ENCODE data around the gene SLITRK4. TPM values are rescaled to one million over a fixed set of nuclear protein-coding genes. Genes with fewer than 3 reads are reported as not detected.
A peak's percentile ranks its signal among the peaks of the same experiment; 100 is the strongest.

SLITRK4 gene
- total and polyA plus RNA-seq, 7 experiments from 2014 or later, result 0.13 to 2.6 TPM; not detected in 5

DNA sequence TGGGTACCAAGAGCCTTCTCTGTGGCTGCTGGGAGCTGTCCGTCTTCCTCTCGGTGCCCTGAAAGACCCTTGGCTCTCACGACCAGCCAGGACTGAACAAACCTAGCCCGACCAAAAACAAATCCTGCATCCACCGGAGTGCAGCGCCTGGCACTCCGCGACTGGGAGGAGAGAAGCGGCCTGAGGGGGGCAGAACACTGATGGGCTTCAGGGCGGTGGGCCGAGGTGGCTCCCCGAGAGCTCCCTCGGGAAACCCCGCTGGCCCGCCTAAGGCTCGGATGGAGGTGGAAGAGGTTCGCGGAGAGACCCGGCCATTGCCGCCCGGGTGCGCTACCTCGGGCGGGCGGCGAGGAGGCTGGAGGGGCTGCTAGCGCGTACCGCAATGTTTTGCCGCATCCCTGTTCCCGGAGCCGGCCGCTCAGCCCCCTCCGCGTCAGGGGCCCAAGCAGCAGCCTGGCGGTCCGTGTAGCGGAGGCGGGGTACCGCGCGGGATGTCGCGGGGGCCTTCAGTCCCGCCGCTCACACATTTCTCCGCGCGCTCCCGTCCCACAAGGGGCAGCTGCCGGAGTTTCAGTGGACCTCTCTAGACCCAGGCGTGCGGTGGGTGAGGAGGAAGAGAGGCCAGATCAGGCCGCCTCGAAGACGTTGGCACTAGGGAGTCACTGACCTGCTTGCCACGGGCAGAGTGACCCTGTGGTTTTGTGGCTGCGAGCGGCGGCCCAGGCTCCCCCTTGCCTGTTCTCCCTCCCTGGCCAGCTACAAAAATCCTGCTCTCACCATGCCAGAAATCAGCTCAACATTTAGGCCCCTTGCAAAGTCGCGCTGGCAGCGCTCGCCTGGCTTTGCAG is 2.2 kb downstream of the SLITRK4 start:
- Histone ChIP-seq H3K9me3 (ENCODE audit: control insufficient read depth in 2 of 3, low read length in 3 of 3) (no peaks in the 10 kb centered on the region), H3K27me3 (ENCODE audit: control insufficient read depth in 2 of 2, insufficient read depth in 2 of 2, low read length in 2 of 2) (no peaks in the 10 kb centered on the region), H3K4me1 (ENCODE audit: control insufficient read depth in 2 of 2, insufficient read depth in 2 of 2, low read length in 2 of 2) (no peaks in the 10 kb centered on the region), H3K4me3 (ENCODE audit: low read length) (no peak overlapping the region), H3K27ac (ENCODE audit: low read depth, low read length) (no peak overlapping the region), H3K36me3 (ENCODE audit: control insufficient read depth in 2 of 3, insufficient read depth in 3 of 3, low read length in 3 of 3) (no peaks in the 10 kb centered on the region)
- Mint-ChIP-seq H3K9me3 (peaks cover 0 to 9% (median 4%) of the 10 kb centered on the region in 11 donors), H3K27me3 (peaks cover 13 to 19% (median 16%) of the 10 kb centered on the region in 5 donors), H3K4me3 (no peak overlapping the region), H3K27ac (no peak overlapping the region), H3K4me1 (peaks cover 0 to 5% (median 0%) of the 10 kb centered on the region in 7 donors), H3K36me3 (peaks cover 0 to 4% (median 0%) of the 10 kb centered on the region in 5 donors)
- DNase-seq (no peak), ATAC-seq (peak; percentile 16)
- ChIA-PET CTCF (no interaction called here), POLR2A (no interaction called here)
- intact Hi-C loops (cut with micrococcal nuclease), result no loop called here

GRCh38 chrX:143632625-143633410 is 3.1 kb downstream of the SLITRK4 start:
- intact Hi-C loops (cut with micrococcal nuclease), result no loop called here
- ChIA-PET CTCF (no interaction called here), POLR2A (no interaction called here)
- ATAC-seq (peak; percentile 49), DNase-seq (no peak)
- peaks cover 13 to 19% (median 16%) of the 10 kb centered on the region in 5 donors for H3K27me3 Mint-ChIP-seq
- H3K36me3 Mint-ChIP-seq, result peaks cover 0 to 4% (median 0%) of the 10 kb centered on the region in 5 donors
- peaks cover 0 to 9% (median 4%) of the 10 kb centered on the region in 11 donors for H3K9me3 Mint-ChIP-seq
- H3K4me3 Mint-ChIP-seq, result peak overlapping the region in 2 of 10 donors; percentile 14 to 40
- H3K27ac Mint-ChIP-seq, result peak overlapping the region in 1 of 9 donors; percentile 74
- H3K4me1 Mint-ChIP-seq, result peaks cover 0 to 5% (median 0%) of the 10 kb centered on the region in 7 donors
- Histone ChIP-seq H3K9me3 (ENCODE audit: control insufficient read depth in 2 of 3, low read length in 3 of 3) (no peaks in the 10 kb centered on the region), H3K4me1 (ENCODE audit: control insufficient read depth in 2 of 2, insufficient read depth in 2 of 2, low read length in 2 of 2) (no peaks in the 10 kb centered on the region), H3K27ac (ENCODE audit: low read depth, low read length) (no peak overlapping the region), H3K4me3 (ENCODE audit: low read length) (no peak overlapping the region), H3K36me3 (ENCODE audit: control insufficient read depth in 2 of 3, insufficient read depth in 3 of 3, low read length in 3 of 3) (no peaks in the 10 kb centered on the region), H3K27me3 (ENCODE audit: control insufficient read depth in 2 of 2, insufficient read depth in 2 of 2, low read length in 2 of 2) (no peaks in the 10 kb centered on the region)

GRCh38 chrX:143623657-143624056 is 12.2 kb downstream of the SLITRK4 start:
- Histone ChIP-seq H3K27ac (ENCODE audit: low read depth, low read length) (no peak overlapping the region), H3K9me3 (ENCODE audit: control insufficient read depth in 2 of 3, low read length in 3 of 3) (no peaks in the 10 kb centered on the region), H3K4me3 (ENCODE audit: low read length) (no peak overlapping the region), H3K4me1 (ENCODE audit: control insufficient read depth in 2 of 2, insufficient read depth in 2 of 2, low read length in 2 of 2) (no peaks in the 10 kb centered on the region), H3K36me3 (ENCODE audit: control insufficient read depth in 2 of 3, insufficient read depth in 3 of 3, low read length in 3 of 3) (no peaks in the 10 kb centered on the region), H3K27me3 (ENCODE audit: control insufficient read depth in 2 of 2, insufficient read depth in 2 of 2, low read length in 2 of 2) (no peaks in the 10 kb centered on the region)
- Mint-ChIP-seq H3K4me3 (no peak overlapping the region), H3K9me3 (no peaks in the 10 kb centered on the region), H3K27ac (no peak overlapping the region), H3K36me3 (no peaks in the 10 kb centered on the region), H3K27me3 (no peaks in the 10 kb centered on the region), H3K4me1 (no peaks in the 10 kb centered on the region)
- DNase-seq, result no peak
- intact Hi-C loops (cut with micrococcal nuclease), result no loop called here
- ChIA-PET CTCF (no interaction called here), POLR2A (no interaction called here)
- no peak for ATAC-seq

DNA sequence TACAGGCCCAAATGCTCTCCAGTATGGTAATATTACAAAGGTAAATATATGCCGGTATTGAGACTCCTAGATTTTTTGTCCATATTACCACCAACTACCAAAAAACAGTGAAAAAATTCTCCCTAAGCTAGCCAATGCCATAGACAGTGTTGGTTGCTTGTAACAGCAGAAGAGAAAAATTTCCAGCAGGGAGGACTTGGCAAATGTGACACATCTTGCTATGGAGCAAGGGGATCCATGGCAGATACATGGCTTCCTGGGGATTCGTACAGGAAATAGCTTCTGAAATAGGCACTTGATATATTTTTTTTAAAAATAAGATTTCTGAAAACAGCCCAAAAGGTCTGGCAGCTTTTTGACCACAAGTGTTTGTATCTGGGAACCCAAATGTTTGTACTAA is 14.6 kb downstream of the SLITRK4 start:
- no peak for ATAC-seq
- Histone ChIP-seq H3K9me3 (ENCODE audit: control insufficient read depth in 2 of 3, low read length in 3 of 3) (no peaks in the 10 kb centered on the region), H3K4me3 (ENCODE audit: low read length) (no peak overlapping the region), H3K27me3 (ENCODE audit: control insufficient read depth in 2 of 2, insufficient read depth in 2 of 2, low read length in 2 of 2) (no peaks in the 10 kb centered on the region), H3K36me3 (ENCODE audit: control insufficient read depth in 2 of 3, insufficient read depth in 3 of 3, low read length in 3 of 3) (no peaks in the 10 kb centered on the region), H3K4me1 (ENCODE audit: control insufficient read depth in 2 of 2, insufficient read depth in 2 of 2, low read length in 2 of 2) (no peaks in the 10 kb centered on the region), H3K27ac (ENCODE audit: low read depth, low read length) (no peak overlapping the region)
- Mint-ChIP-seq H3K36me3 (no peaks in the 10 kb centered on the region), H3K27ac (no peak overlapping the region), H3K4me1 (no peaks in the 10 kb centered on the region), H3K27me3 (no peaks in the 10 kb centered on the region), H3K4me3 (no peak overlapping the region), H3K9me3 (peaks cover 0 to 2% (median 0%) of the 10 kb centered on the region in 11 donors)
- intact Hi-C loops (cut with micrococcal nuclease), result no loop called here
- ChIA-PET POLR2A (no interaction called here), CTCF (no interaction called here)
- no peak for DNase-seq

- Histone ChIP-seq H3K9me3 (ENCODE audit: control insufficient read depth in 2 of 3, low read length in 3 of 3) (no peaks in the 10 kb centered on the region), H3K27ac (ENCODE audit: low read depth, low read length) (no peak overlapping the region), H3K4me1 (ENCODE audit: control insufficient read depth in 2 of 2, insufficient read depth in 2 of 2, low read length in 2 of 2) (no peaks in the 10 kb centered on the region), H3K27me3 (ENCODE audit: control insufficient read depth in 2 of 2, insufficient read depth in 2 of 2, low read length in 2 of 2) (no peaks in the 10 kb centered on the region), H3K4me3 (ENCODE audit: low read length) (no peak overlapping the region), H3K36me3 (ENCODE audit: control insufficient read depth in 2 of 3, insufficient read depth in 3 of 3, low read length in 3 of 3) (no peaks in the 10 kb centered on the region)
- Mint-ChIP-seq H3K9me3 (peaks cover 0 to 10% (median 0%) of the 10 kb centered on the region in 11 donors), H3K4me3 (no peak overlapping the region), H3K4me1 (no peaks in the 10 kb centered on the region), H3K36me3 (no peaks in the 10 kb centered on the region), H3K27me3 (no peaks in the 10 kb centered on the region), H3K27ac (no peak overlapping the region)
- ATAC-seq (no peak), DNase-seq (no peak)
- CTCF ChIA-PET, result no interaction called here
- POLR2A ChIA-PET, result no interaction called here
- intact Hi-C loops (cut with micrococcal nuclease), result no loop called here
These were observed 20.1 kb downstream of the SLITRK4 start for GRCh38 chrX:143615851-143616250.

DNA sequence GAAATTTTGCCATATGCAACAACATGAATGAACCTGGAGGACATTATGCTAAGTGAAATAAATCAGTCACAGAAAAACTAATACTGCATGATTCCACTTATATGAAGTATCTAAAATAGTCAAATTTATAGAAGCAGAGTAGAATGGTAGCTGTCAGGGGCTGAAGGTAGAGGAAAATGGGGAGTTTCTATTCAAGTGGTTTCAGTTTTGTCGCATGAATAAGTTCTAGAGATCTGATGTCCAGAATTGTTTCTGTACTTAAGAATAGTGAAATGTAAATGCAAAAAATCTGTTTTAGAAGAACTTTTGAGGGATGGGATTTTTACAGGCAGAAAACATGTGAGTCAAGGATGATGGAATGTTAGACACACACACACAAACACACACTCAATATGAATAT is 34.1 kb downstream of the SLITRK4 start:
- ChIA-PET POLR2A (no interaction called here), CTCF (no interaction called here)
- Histone ChIP-seq H3K27ac (ENCODE audit: low read depth, low read length) (no peak overlapping the region), H3K4me3 (ENCODE audit: low read length) (no peak overlapping the region), H3K27me3 (ENCODE audit: control insufficient read depth in 2 of 2, insufficient read depth in 2 of 2, low read length in 2 of 2) (no peaks in the 10 kb centered on the region), H3K36me3 (ENCODE audit: control insufficient read depth in 2 of 3, insufficient read depth in 3 of 3, low read length in 3 of 3) (no peaks in the 10 kb centered on the region), H3K9me3 (ENCODE audit: control insufficient read depth in 2 of 3, low read length in 3 of 3) (no peaks in the 10 kb centered on the region), H3K4me1 (ENCODE audit: control insufficient read depth in 2 of 2, insufficient read depth in 2 of 2, low read length in 2 of 2) (no peaks in the 10 kb centered on the region)
- intact Hi-C loops (cut with micrococcal nuclease), result no loop called here
- Mint-ChIP-seq H3K4me1 (no peaks in the 10 kb centered on the region), H3K27ac (no peak overlapping the region), H3K9me3 (peaks cover 0 to 8% (median 2%) of the 10 kb centered on the region in 11 donors), H3K36me3 (no peaks in the 10 kb centered on the region), H3K4me3 (no peak overlapping the region), H3K27me3 (no peaks in the 10 kb centered on the region)
- DNase-seq (no peak), ATAC-seq (no peak)

Measured in naive thymus-derived CD4-positive, alpha-beta T cell (primary cell).